HUES6 (cell line): ENCODE results near the gene MRPL4.
"Not testable (repeated sequence)": the region's sequence is repeated elsewhere in the genome, so short reads cannot be mapped to it uniquely, and the experiment has no call there.

Source experiments
- H3K27ac ChIP-seq: 2 replicates; pipeline ENCODE4 v1.7.0; 2013; ENCODE audit warnings: low read depth, mild to moderate bottlenecking, low read length, inconsistent platforms
- H3K27me3 ChIP-seq: 2 replicates; pipeline ENCODE4 v1.6.1; 2013; ENCODE audit warnings: low read length; ENCODE audit not compliant: control insufficient read depth, insufficient read depth
- H3K36me3 ChIP-seq: 2 replicates; pipeline ENCODE4 v1.6.1; 2013; ENCODE audit warnings: low read length; ENCODE audit not compliant: control insufficient read depth, insufficient read depth
- H3K4me1 ChIP-seq: 2 replicates; pipeline ENCODE4 v1.6.1; 2013; ENCODE audit warnings: low read length; ENCODE audit not compliant: control insufficient read depth, insufficient read depth
- H3K4me3 ChIP-seq: 2 replicates; pipeline ENCODE4 v1.5.1; 2013; ENCODE audit warnings: low read depth, low read length
- H3K9ac ChIP-seq: one replicate; pipeline ENCODE4 v1.6.1; 2013; ENCODE audit warnings: mild to moderate bottlenecking, low read length
- H3K9me3 ChIP-seq: 2 replicates; pipeline ENCODE4 v1.6.1; 2013; ENCODE audit warnings: low read depth, low read length; ENCODE audit not compliant: control insufficient read depth, insufficient read depth

Gene MRPL4

DNA sequence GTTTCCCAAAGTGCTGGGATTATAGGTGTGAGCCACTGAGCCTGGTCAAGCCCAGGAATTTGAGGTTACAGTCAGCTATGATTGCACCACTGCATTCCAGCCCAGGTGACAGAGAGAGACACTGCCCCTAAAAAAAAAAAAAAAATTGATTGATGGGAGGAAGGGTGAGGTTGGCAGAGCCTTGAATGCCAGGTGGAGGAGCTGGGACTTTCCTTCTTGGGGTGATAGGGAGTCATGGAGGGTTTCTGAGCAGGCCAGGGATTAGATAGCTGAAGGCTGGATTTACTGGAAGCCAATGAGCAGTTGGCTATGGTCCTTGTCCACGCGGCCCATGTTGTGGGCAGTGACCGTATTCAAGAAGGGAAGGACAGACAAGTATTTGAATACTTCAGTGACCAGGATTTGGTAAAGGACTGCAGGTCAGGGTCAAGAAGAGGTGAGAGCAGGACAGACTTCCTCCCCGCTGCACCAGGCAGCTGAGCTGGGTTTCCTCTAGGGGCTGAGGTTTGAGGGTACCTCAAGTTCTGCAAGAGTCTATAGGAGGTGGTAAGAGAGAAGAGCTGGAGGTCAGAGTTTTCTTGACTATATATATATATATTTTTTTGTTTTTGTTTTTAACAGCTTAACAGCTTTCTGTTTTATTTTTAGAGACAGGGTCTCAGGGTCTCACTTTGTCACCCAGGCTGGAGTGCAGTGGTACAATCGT, 27.9 kb downstream of the MRPL4 start:
- H3K27me3 ChIP-seq: no peaks in the 10 kb centered on the region

DNA sequence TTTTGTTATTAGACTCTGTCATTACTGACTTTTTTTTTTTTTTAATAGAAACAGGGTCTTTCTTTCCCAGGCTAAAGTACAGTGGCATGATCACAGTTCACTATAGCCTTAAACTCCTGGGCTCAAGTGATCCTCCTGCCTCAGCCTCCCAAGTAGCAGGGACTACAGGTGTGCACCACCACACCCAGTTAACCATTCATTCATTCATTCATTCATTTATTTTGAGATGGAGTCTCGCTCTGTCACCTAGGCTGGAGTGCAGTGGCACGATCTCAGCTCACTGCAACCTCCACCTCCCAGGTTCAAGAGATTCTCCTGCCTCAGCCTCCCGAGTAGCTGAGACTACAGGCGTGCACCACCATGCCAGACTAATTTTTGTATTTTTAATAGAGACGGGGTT, 30.0 kb downstream of the MRPL4 start:
- H3K27me3 ChIP-seq, H3K4me1 ChIP-seq, H3K9me3 ChIP-seq, H3K9ac ChIP-seq, H3K36me3 ChIP-seq, H3K4me3 ChIP-seq, H3K27ac ChIP-seq: not testable (repeated sequence)

More for the DNA sequence above, 27.9 kb downstream of the MRPL4 start:
- Histone ChIP-seq H3K9me3 (no peaks in the 10 kb centered on the region), H3K27ac (no peak overlapping the region), H3K4me1 (no peaks in the 10 kb centered on the region), H3K9ac (no peak overlapping the region), H3K4me3 (no peak overlapping the region), H3K36me3 (no peaks in the 10 kb centered on the region)

- Histone ChIP-seq H3K4me1 (peaks cover 8% of the 10 kb centered on the region; the same call in 1 of the 2 replicates), H3K9ac (no peak overlapping the region), H3K27ac (no peak overlapping the region)
Measured at GRCh38 chr19:10283301-10284064, 31.5 kb downstream of the MRPL4 start.

DNA sequence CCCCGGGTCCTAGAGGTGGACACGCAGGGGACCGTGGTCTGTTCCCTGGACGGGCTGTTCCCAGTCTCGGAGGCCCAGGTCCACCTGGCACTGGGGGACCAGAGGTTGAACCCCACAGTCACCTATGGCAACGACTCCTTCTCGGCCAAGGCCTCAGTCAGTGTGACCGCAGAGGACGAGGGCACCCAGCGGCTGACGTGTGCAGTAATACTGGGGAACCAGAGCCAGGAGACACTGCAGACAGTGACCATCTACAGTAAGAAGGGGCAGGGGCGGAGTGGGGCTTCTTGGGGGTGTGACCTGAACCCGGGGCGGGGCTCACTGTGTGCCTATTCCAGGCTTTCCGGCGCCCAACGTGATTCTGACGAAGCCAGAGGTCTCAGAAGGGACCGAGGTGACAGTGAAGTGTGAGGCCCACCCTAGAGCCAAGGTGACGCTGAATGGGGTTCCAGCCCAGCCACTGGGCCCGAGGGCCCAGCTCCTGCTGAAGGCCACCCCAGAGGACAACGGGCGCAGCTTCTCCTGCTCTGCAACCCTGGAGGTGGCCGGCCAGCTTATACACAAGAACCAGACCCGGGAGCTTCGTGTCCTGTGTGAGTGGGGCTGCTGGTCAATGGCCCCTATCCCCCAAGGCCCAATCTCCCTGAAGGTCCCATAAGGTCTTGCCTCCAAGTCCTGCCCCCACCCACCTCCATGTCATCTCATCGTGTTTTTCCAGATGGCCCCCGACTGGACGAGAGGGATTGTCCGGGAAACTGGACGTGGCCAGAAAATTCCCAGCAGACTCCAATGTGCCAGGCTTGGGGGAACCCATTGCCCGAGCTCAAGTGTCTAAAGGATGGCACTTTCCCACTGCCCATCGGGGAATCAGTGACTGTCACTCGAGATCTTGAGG, 32.3 kb downstream of the MRPL4 start:
- H3K27ac ChIP-seq: no peak overlapping the region
- peaks cover 27% of the 10 kb centered on the region for H3K27me3 ChIP-seq
- no peak overlapping the region for H3K9ac ChIP-seq
- H3K9me3 ChIP-seq: no peaks in the 10 kb centered on the region
- peaks cover 12% of the 10 kb centered on the region; the same call in 1 of the 2 replicates for H3K4me1 ChIP-seq
- H3K4me3 ChIP-seq: no peak overlapping the region
- H3K36me3 ChIP-seq: no peaks in the 10 kb centered on the region

More at GRCh38 chr19:10283301-10284064, 31.5 kb downstream of the MRPL4 start:
- H3K27me3 ChIP-seq: peaks cover 19% of the 10 kb centered on the region
- H3K4me3 ChIP-seq: no peak overlapping the region
- no peaks in the 10 kb centered on the region for H3K36me3 ChIP-seq
- no peaks in the 10 kb centered on the region for H3K9me3 ChIP-seq

DNA sequence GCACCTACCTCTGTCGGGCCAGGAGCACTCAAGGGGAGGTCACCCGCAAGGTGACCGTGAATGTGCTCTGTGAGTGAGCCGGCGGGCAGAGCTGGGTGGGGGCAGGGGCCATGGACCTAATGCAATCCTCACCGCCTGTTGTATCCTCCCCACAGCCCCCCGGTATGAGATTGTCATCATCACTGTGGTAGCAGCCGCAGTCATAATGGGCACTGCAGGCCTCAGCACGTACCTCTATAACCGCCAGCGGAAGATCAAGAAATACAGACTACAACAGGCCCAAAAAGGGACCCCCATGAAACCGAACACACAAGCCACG, 32.9 kb downstream of the MRPL4 start:
- no peak overlapping the region for H3K27ac ChIP-seq
- no peak overlapping the region for H3K4me3 ChIP-seq
- H3K9ac ChIP-seq: no peak overlapping the region
- no peaks in the 10 kb centered on the region for H3K36me3 ChIP-seq
- H3K9me3 ChIP-seq: no peaks in the 10 kb centered on the region
- H3K27me3 ChIP-seq: peaks cover 33% of the 10 kb centered on the region
- H3K4me1 ChIP-seq: peaks cover 12% of the 10 kb centered on the region; the same call in 1 of the 2 replicates

DNA sequence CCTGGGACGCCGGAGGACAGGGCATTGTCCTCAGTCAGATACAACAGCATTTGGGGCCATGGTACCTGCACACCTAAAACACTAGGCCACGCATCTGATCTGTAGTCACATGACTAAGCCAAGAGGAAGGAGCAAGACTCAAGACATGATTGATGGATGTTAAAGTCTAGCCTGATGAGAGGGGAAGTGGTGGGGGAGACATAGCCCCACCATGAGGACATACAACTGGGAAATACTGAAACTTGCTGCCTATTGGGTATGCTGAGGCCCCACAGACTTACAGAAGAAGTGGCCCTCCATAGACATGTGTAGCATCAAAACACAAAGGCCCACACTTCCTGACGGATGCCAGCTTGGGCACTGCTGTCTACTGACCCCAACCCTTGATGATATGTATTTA, 33.4 kb downstream of the MRPL4 start:
- H3K4me1 ChIP-seq: peaks cover 12% of the 10 kb centered on the region; the same call in 1 of the 2 replicates
- H3K9ac ChIP-seq: no peak overlapping the region
- H3K36me3 ChIP-seq: no peaks in the 10 kb centered on the region
- no peak overlapping the region for H3K27ac ChIP-seq
- H3K4me3 ChIP-seq: no peak overlapping the region
- peaks cover 38% of the 10 kb centered on the region for H3K27me3 ChIP-seq
- no peaks in the 10 kb centered on the region for H3K9me3 ChIP-seq

DNA sequence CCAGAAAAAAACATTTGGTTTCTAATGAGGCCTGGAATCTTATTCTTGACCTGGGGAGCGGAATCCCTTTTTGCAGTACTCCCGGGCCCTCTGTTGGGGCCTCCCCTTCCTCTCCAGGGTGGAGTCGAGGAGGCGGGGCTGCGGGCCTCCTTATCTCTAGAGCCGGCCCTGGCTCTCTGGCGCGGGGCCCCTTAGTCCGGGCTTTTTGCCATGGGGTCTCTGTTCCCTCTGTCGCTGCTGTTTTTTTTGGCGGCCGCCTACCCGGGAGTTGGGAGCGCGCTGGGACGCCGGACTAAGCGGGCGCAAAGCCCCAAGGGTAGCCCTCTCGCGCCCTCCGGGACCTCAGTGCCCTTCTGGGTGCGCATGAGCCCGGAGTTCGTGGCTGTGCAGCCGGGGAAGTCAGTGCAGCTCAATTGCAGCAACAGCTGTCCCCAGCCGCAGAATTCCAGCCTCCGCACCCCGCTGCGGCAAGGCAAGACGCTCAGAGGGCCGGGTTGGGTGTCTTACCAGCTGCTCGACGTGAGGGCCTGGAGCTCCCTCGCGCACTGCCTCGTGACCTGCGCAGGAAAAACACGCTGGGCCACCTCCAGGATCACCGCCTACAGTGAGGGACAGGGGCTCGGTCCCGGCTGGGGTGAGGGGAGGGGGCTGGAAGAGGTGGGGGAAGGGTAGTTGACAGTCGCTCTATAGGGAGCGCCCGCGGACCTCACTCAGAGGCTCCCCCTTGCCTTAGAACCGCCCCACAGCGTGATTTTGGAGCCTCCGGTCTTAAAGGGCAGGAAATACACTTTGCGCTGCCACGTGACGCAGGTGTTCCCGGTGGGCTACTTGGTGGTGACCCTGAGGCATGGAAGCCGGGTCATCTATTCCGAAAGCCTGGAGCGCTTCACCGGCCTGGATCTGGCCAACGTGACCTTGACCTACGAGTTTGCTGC, 35.1 kb downstream of the MRPL4 start, which contains the start of gene ICAM4:
TSS of gene ICAM4 (plus strand) at position 153 of the 935 bp plus-strand sequence. CDS start at position 211, 58 bp downstream.
- Histone ChIP-seq H3K4me1 (peaks cover 19% of the 10 kb centered on the region), H3K36me3 (no peaks in the 10 kb centered on the region), H3K27me3 (peaks cover 55% of the 10 kb centered on the region), H3K9ac (no peak within 1 kb of the TSS), H3K4me3 (peak within 1 kb of the TSS; percentile 63), H3K27ac (no peak within 1 kb of the TSS), H3K9me3 (no peaks in the 10 kb centered on the region)

GRCh38 chr19:10288662-10289166, 36.7 kb downstream of the MRPL4 start:
- Histone ChIP-seq H3K36me3 (no peaks in the 10 kb centered on the region), H3K4me1 (peaks cover 32% of the 10 kb centered on the region), H3K27ac (no peak overlapping the region), H3K9ac (no peak overlapping the region), H3K9me3 (no peaks in the 10 kb centered on the region), H3K4me3 (peak overlapping the region; percentile 69), H3K27me3 (peaks cover 71% of the 10 kb centered on the region)

DNA sequence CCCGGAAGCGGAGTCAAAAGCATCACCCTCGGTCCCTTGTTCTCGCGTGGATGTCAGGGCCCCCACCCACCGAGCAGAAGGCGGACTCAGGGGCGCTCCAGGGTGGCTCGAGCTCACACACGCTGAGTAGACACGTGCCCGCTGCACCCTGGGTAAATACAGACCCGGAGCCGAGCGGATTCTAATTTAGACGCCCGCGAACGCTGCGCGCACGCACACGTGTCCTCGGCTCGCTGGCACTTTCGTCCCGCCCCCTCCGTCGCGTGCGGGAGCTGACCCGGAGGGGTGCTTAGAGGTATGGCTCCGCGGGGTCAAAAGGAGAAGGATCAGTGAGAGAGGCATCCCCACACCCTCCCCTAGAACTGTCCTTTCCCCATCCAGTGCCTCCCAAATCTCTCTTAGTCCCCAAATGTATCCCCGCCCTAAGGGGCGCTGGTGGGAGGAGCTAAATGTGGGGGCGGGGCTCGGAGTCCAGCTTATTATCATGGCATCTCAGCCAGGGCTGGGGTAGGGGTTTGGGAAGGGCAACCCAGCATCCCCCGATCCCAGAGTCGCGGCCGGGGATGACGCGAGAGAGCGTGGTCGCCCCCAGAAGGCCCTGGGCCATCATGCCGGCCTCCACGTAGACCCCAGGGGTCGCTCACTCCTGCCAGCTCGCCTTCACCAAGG, 37.3 kb downstream of the MRPL4 start:
- H3K27me3 ChIP-seq: peaks cover 77% of the 10 kb centered on the region
- no peaks in the 10 kb centered on the region for H3K36me3 ChIP-seq
- H3K4me1 ChIP-seq: peaks cover 34% of the 10 kb centered on the region
- H3K4me3 ChIP-seq: peak overlapping the region; percentile 69
- no peak overlapping the region for H3K27ac ChIP-seq
- H3K9ac ChIP-seq: no peak overlapping the region
- no peaks in the 10 kb centered on the region for H3K9me3 ChIP-seq
